Myometrial cell (primary cell): Measurements from ENCODE around the gene LSR. TPM values are rescaled to one million over a fixed set of nuclear protein-coding genes. Genes with fewer than 3 reads are reported as not detected.

Experiments
- total RNA-seq: library from RNA; depleted of rRNA; stranded (reverse); fragments of >200 nt; gene quantifications from 2 replicates; pipeline ENCODE4 v1.2.3, GENCODE V29; 2015

The LSR gene, protein sequence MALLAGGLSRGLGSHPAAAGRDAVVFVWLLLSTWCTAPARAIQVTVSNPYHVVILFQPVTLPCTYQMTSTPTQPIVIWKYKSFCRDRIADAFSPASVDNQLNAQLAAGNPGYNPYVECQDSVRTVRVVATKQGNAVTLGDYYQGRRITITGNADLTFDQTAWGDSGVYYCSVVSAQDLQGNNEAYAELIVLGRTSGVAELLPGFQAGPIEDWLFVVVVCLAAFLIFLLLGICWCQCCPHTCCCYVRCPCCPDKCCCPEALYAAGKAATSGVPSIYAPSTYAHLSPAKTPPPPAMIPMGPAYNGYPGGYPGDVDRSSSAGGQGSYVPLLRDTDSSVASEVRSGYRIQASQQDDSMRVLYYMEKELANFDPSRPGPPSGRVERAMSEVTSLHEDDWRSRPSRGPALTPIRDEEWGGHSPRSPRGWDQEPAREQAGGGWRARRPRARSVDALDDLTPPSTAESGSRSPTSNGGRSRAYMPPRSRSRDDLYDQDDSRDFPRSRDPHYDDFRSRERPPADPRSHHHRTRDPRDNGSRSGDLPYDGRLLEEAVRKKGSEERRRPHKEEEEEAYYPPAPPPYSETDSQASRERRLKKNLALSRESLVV
- total RNA-seq = 0.86 and 3.4 TPM in 2 replicates

DNA sequence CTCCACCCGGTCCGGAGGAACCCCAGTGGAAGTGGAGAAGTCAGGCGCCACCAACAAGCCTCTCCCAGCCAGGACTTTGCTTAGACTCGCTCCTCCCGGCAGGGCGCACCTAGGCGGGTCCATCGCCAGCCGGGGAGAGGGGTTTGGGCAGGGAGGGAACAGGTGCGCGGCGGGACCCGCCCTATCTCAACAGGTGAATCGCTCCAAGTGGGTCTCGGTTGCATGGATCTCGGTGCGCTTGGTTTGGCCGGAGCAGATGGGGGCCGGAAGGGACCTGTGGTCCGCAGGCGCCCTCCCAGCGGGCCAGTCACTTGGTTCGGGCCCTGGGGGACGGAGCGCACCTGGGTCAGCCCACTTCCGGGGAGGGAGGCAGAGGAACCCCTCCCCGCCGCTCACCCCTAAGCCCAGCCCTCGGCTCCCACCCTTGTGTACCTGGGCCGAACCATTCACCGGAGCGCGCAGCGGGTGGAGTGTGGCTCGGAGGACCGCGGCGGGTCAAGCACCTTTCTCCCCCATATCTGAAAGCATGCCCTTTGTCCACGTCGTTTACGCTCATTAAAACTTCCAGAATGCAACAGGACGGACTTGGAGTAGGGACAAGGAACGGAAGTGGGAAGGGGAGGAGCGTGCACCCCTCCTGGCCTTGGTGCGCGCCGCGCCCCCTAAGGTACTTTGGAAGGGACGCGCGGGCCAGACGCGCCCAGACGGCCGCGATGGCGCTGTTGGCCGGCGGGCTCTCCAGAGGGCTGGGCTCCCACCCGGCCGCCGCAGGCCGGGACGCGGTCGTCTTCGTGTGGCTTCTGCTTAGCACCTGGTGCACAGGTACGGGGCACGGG is at the start of gene LSR:
TSS of gene LSR (plus strand) at position 693 of the 836 bp plus-strand sequence. CDS start at position 714, 21 bp downstream.

GRCh38 chr19:35228177-35228930 is 20.4 kb upstream of the LSR start, which contains the start of gene FAM187B:
Gene FAM187B, minus strand, starts transcription at chr19:35228739. Its CDS starts 59 bp downstream, at chr19:35228680.

DNA sequence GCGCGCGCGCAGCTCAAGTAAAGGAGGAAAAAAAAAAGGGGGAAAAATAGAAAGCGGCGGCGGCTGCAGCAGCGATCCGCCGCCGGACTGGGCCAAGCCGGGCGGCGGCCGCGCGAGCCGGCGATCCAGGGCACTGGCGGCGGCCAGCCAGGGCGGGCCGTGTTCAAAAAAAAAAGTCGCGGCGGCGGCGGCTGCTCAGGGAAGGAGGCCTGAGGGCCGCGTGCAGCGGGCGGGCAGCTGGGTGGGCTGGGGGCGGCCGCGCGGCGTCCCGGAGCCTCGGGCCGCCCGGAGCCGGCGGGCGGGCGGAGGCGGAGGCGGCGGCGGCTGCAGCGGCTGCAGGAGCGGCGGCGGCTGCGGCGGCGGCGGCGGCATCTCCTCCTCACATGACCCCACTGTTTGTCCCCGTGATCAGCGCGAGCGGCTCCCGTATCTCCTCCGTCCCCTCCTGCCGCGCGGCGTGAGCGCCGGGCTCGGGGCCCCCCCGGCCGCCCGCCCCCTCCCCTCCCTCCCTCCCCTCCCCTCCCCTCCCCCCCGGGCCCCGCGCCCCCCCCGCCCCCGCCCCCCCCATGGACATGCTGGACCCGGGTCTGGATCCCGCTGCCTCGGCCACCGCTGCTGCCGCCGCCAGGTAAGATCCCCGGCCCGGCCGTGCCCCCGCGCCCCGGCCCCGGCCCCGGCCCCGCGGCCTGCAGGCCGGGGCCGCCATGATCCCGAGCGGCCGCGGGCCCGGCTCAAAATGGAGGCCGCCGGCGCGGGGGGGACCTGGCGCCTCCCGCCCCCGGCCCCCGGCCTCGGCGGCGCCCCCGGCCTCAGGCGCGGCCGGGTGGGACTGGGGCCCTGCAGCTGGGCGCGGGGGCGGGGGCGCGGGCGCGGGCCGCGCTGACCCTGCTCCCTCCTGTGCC is 20.0 kb downstream of the LSR start, which contains the start of gene USF2:
TSS of gene USF2 (plus strand) at position 427 of the 902 bp plus-strand sequence. CDS start at position 567, 140 bp downstream.

GRCh38 chr19:35291916-35292315 is 43.1 kb downstream of the LSR start, which contains the start of gene MAG:
Gene MAG, plus strand, starts transcription at chr19:35292161. Its CDS starts 3,248 bp downstream, at chr19:35295409.

Other genes starting within 250 kb of the LSR start
- 28.0 and 33.1 TPM in 2 replicates for gene GRAMD1A, start 248.7 kb upstream of the LSR start, total RNA-seq
- 7.5 and 11.3 TPM in 2 replicates for gene SCN1B, start 218.5 kb upstream of the LSR start, total RNA-seq
- not detected in 2 replicates for gene HPN, start 207.3 kb upstream of the LSR start, total RNA-seq
- not detected in 2 replicates for gene FXYD3, start 133.2 kb upstream of the LSR start, total RNA-seq
- gene LGI4, start 113.9 kb upstream of the LSR start, total RNA-seq = not detected in 2 replicates
- not detected in 2 replicates for gene FXYD1, start 110.2 kb upstream of the LSR start, total RNA-seq
- not detected in 2 replicates for gene FXYD7, start 105.7 kb upstream of the LSR start, total RNA-seq
- gene FXYD5, start 94.3 kb upstream of the LSR start, total RNA-seq = 158 and 167 TPM in 2 replicates
- not detected in 2 replicates for gene FAM187B, start 20.3 kb upstream of the LSR start, total RNA-seq
- gene USF2, start 20.0 kb downstream of the LSR start, total RNA-seq = 38.1 and 59.7 TPM in 2 replicates
- not detected in 2 replicates for gene HAMP, start 33.5 kb downstream of the LSR start, total RNA-seq
- gene MAG, start 43.2 kb downstream of the LSR start, total RNA-seq = not detected in 2 replicates
- gene CD22, start 80.2 kb downstream of the LSR start, total RNA-seq = 0.71 and 1.4 TPM in 2 replicates
- not detected in 2 replicates for gene FFAR1, start 98.9 kb downstream of the LSR start, total RNA-seq
- gene FFAR3, start 109.5 kb downstream of the LSR start, total RNA-seq = not detected in 2 replicates
- gene GPR42, start 122.1 kb downstream of the LSR start, total RNA-seq = not detected in 2 replicates
- not detected in 2 replicates for gene FFAR2, start 199.3 kb downstream of the LSR start, total RNA-seq
- gene KRTDAP, start 241.5 kb downstream of the LSR start, total RNA-seq = not detected in 2 replicates